ENCODE results near the gene GRM7.

Gene GRM7

DNA sequence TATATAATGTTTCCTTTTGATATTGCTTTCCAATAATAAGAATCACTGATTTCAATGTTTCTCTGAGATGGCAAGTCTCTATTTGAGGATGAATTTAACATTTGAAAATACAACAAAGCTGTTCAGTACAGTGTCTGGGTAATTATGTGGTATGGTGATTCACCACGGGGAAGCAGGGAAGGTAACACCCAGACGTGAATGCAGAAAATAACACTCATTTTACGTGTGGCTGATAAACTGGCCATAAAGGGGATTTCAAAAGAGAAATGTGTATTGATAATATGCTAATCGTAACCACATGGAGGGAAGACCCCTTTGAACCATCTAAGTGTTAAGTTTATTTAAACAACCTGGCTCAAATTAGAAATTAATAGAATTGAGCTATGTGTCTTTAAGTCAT, 344.6 kb downstream of the GRM7 start:
- H3K4me3 ChIP-seq (replicated peaks; ENCODE audit: insufficient read depth, low read length) = no peak overlapping the region
- no peak overlapping the region for H3K27ac ChIP-seq (replicated peaks)
- no peak for DNase-seq (ENCODE audit: low read depth in 1 of 2, low spot score in 1 of 2)
- H3K27me3 ChIP-seq (ENCODE audit: insufficient read depth, poor library complexity, severe bottlenecking) = no peaks in the 10 kb centered on the region
- TF ChIP-seq, protein P1, sequence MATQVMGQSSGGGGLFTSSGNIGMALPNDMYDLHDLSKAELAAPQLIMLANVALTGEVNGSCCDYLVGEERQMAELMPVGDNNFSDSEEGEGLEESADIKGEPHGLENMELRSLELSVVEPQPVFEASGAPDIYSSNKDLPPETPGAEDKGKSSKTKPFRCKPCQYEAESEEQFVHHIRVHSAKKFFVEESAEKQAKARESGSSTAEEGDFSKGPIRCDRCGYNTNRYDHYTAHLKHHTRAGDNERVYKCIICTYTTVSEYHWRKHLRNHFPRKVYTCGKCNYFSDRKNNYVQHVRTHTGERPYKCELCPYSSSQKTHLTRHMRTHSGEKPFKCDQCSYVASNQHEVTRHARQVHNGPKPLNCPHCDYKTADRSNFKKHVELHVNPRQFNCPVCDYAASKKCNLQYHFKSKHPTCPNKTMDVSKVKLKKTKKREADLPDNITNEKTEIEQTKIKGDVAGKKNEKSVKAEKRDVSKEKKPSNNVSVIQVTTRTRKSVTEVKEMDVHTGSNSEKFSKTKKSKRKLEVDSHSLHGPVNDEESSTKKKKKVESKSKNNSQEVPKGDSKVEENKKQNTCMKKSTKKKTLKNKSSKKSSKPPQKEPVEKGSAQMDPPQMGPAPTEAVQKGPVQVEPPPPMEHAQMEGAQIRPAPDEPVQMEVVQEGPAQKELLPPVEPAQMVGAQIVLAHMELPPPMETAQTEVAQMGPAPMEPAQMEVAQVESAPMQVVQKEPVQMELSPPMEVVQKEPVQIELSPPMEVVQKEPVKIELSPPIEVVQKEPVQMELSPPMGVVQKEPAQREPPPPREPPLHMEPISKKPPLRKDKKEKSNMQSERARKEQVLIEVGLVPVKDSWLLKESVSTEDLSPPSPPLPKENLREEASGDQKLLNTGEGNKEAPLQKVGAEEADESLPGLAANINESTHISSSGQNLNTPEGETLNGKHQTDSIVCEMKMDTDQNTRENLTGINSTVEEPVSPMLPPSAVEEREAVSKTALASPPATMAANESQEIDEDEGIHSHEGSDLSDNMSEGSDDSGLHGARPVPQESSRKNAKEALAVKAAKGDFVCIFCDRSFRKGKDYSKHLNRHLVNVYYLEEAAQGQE (IDR thresholded peaks at IDR 0.05; ENCODE audit: insufficient replicate concordance, low read depth) = no peak
- TF ChIP-seq POLR2AphosphoS5 (IDR thresholded peaks at IDR 0.05; ENCODE audit: low read depth) = no peak
- TF ChIP-seq, protein P2, sequence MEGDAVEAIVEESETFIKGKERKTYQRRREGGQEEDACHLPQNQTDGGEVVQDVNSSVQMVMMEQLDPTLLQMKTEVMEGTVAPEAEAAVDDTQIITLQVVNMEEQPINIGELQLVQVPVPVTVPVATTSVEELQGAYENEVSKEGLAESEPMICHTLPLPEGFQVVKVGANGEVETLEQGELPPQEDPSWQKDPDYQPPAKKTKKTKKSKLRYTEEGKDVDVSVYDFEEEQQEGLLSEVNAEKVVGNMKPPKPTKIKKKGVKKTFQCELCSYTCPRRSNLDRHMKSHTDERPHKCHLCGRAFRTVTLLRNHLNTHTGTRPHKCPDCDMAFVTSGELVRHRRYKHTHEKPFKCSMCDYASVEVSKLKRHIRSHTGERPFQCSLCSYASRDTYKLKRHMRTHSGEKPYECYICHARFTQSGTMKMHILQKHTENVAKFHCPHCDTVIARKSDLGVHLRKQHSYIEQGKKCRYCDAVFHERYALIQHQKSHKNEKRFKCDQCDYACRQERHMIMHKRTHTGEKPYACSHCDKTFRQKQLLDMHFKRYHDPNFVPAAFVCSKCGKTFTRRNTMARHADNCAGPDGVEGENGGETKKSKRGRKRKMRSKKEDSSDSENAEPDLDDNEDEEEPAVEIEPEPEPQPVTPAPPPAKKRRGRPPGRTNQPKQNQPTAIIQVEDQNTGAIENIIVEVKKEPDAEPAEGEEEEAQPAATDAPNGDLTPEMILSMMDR (IDR thresholded peaks at IDR 0.05; ENCODE audit: insufficient read depth, low read length) = no peak

DNA sequence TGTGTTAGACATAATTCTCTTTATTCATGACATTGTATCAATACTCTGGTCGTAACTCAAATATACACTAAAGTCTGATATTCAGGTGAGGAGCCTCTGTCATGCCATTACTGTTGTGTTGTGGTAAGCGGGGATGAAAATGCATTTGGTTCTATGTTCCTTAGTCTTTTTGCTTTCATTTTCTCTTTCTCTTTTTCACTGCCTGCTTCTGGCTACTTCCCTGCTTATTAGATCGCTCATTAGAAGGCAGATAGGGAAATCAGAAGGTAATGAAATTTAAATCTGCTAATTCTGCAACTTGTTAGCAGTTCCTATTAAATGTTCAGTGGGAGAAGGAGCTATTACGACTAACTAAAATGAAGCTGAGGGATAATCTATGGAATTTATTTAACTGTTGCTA, 345.0 kb downstream of the GRM7 start:
- no peak for DNase-seq (ENCODE audit: low read depth in 1 of 2, low spot score in 1 of 2)
- Histone ChIP-seq H3K27ac (replicated peaks) (no peak overlapping the region), H3K4me3 (replicated peaks; ENCODE audit: insufficient read depth, low read length) (no peak overlapping the region), H3K27me3 (ENCODE audit: insufficient read depth, poor library complexity, severe bottlenecking) (no peaks in the 10 kb centered on the region)
- TF ChIP-seq POLR2AphosphoS5 (IDR thresholded peaks at IDR 0.05; ENCODE audit: low read depth) (no peak), SPI1 (IDR thresholded peaks at IDR 0.05; ENCODE audit: borderline replicate concordance, low read depth) (no peak), GABPA (IDR thresholded peaks at IDR 0.05; ENCODE audit: low read depth) (no peak)
- TF ChIP-seq, protein P2 (IDR thresholded peaks at IDR 0.05; ENCODE audit: insufficient read depth, low read length) = no peak
- TF ChIP-seq, protein P1 (IDR thresholded peaks at IDR 0.05; ENCODE audit: insufficient replicate concordance, low read depth) = no peak

DNA sequence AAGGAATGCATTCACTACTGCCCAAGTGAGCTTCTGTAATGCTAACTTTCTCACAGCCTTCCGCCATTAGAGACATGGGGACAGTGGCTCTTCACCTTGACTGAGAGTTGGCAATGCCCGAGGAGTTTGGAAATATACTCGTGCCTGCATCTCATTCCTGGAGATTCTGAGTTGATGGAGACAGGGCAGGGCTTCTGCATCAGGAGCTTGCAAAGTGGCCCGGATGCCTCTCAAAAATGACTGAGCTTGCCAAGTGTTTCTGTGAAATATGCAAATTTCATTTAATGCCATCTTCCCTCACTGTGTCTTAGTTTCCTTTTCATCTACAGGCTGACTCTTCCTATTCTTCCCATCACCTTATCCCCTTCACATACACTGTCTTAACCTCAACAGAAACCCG, 346.2 kb downstream of the GRM7 start:
- no peak for DNase-seq (ENCODE audit: low read depth in 1 of 2, low spot score in 1 of 2)
- no peak for TF ChIP-seq POLR2AphosphoS5 (IDR thresholded peaks at IDR 0.05; ENCODE audit: low read depth)
- no peak for TF ChIP-seq SPI1 (IDR thresholded peaks at IDR 0.05; ENCODE audit: borderline replicate concordance, low read depth)
- no peak for TF ChIP-seq GABPA (IDR thresholded peaks at IDR 0.05; ENCODE audit: low read depth)
- TF ChIP-seq, protein P2 (IDR thresholded peaks at IDR 0.05; ENCODE audit: insufficient read depth, low read length) = no peak
- TF ChIP-seq, protein P1 (IDR thresholded peaks at IDR 0.05; ENCODE audit: insufficient replicate concordance, low read depth) = no peak
- no peak overlapping the region for H3K27ac ChIP-seq (replicated peaks)
- no peaks in the 10 kb centered on the region for H3K27me3 ChIP-seq (ENCODE audit: insufficient read depth, poor library complexity, severe bottlenecking)
- no peak overlapping the region for H3K4me3 ChIP-seq (replicated peaks; ENCODE audit: insufficient read depth, low read length)

Measured in HL-60 (cell line).